ENCODE results near the gene PDE3B. TPM values are rescaled to one million over a fixed set of nuclear protein-coding genes. Genes with fewer than 3 reads are reported as not detected.

PDE3B gene
- total RNA-seq, 2 donors from 2014 or later: 10.7 to 42.5 TPM

Other genes with a start within 250 kb of the PDE3B start
- 100 to 1,000 TPM in 1 of 2 donors, 10 to 100 TPM in 1; 90.5 to 110 TPM for gene COPB1, start 144.0 kb upstream of the PDE3B start, total RNA-seq
- 100 to 1,000 TPM; 234 to 281 TPM for gene PSMA1, start 123.4 kb upstream of the PDE3B start, total RNA-seq
- gene CYP2R1, start 248.4 kb downstream of the PDE3B start, total RNA-seq: 10 to 100 TPM in 1 of 2 donors, 1 to 10 TPM in 1; 5.1 to 20.6 TPM